HG02678 (cell line): ENCODE data around the gene BRSK2.
"Not testable (repeated sequence)": the region's sequence is repeated elsewhere in the genome, so short reads cannot be mapped to it uniquely, and the experiment has no call there.

Source experiments
- ATAC-seq: cut with Tn5 transposase; IDR thresholded peaks from one replicate; pipeline ENCODE4 v1.9.1; 2021; ENCODE audit warnings: mild to moderate bottlenecking, moderate library complexity; ENCODE audit not compliant: unreplicated experiment

The BRSK2 gene

GRCh38 chr11:1353383-1354124, 36.2 kb upstream of the BRSK2 start:
- no peak for ATAC-seq

- ATAC-seq: no peak
Measured at GRCh38 chr11:1354125-1354938, 35.4 kb upstream of the BRSK2 start.

GRCh38 chr11:1356007-1356435, 33.7 kb upstream of the BRSK2 start:
- no peak for ATAC-seq

GRCh38 chr11:1356478-1356960, 33.2 kb upstream of the BRSK2 start:
- ATAC-seq: no peak

- ATAC-seq: no peak
Measured at GRCh38 chr11:1358286-1358685, 31.4 kb upstream of the BRSK2 start.

GRCh38 chr11:1358931-1359330, 30.8 kb upstream of the BRSK2 start:
- not testable (repeated sequence) for ATAC-seq

- ATAC-seq: no peak
Measured at GRCh38 chr11:1359556-1359955, 30.2 kb upstream of the BRSK2 start.

- ATAC-seq: no peak
Measured at GRCh38 chr11:1360181-1360834, 29.4 kb upstream of the BRSK2 start.

- no peak for ATAC-seq
Measured at GRCh38 chr11:1360835-1361357, 28.8 kb upstream of the BRSK2 start.

- no peak for ATAC-seq
Measured at GRCh38 chr11:1361882-1362281, 27.9 kb upstream of the BRSK2 start.

- no peak for ATAC-seq
Measured at GRCh38 chr11:1367721-1368120, 22.0 kb upstream of the BRSK2 start.

- no peak for ATAC-seq
Measured at GRCh38 chr11:1368216-1368615, 21.5 kb upstream of the BRSK2 start.

- no peak for ATAC-seq
Measured at GRCh38 chr11:1368966-1369365, 20.8 kb upstream of the BRSK2 start.

- ATAC-seq: no peak
Measured at GRCh38 chr11:1369371-1370005, 20.2 kb upstream of the BRSK2 start.

- ATAC-seq: no peak
Measured at GRCh38 chr11:1370186-1371025, 19.3 kb upstream of the BRSK2 start.

- no peak for ATAC-seq
Measured at GRCh38 chr11:1371026-1371325, 18.8 kb upstream of the BRSK2 start.

- no peak for ATAC-seq
Measured at GRCh38 chr11:1371377-1371776, 18.4 kb upstream of the BRSK2 start.

- no peak for ATAC-seq
Measured at GRCh38 chr11:1371836-1372465, 17.8 kb upstream of the BRSK2 start.

GRCh38 chr11:1372660-1373059, 17.1 kb upstream of the BRSK2 start:
- no peak for ATAC-seq
